Measurements from ENCODE around the gene SPSB3. TPM values are rescaled to one million over a fixed set of nuclear protein-coding genes. Genes with fewer than 3 reads are reported as not detected.

SPSB3 gene
- total RNA-seq = 28.1 and 30.4 TPM in 2 replicates

DNA sequence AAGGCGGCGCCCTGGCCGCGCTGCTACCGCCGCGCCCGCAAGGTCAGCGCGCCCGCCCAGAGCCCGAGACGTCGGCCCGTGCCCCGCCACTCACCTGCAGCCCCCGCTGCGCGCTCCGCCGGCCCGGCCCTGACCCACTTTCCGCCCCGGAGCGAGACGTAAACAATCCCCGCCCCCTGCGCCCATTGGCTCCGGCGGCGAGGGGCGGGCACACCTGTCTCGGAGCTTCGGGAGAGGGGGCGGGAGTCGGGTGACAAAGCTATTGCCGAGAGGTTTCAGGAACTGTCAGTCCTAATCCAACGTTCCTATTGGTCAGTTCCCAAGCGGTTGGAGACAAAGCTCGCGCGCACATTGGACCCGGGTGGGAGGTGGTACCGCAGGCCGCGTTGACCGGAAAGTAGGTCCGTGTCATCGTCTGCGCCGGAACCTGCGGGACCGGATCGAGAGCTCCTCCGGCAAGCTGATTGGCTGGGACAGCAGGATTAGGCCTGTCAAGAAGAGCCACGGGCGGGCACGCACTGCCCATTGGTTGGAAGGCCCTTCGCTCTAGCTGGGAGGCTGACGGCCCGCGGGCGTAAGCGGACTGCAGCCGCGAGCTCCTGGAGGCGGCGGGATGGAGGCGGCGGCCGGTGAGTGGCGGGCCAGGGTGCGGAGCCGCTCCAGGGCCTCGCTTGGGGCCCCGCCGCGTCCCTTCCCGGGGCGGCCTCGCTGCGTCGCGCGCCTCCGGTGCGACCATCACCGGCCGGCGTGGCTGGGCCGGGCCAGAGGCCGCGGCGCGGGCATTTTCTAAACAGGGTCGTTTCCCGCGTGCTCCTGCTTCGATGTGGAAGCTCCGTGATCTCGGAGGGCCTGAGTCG, at the start of gene SPSB3, which contains the start of gene NUBP2:
SPSB3 (minus strand) TSS at position 164 of the 857 bp plus-strand sequence. CDS start 1,088 bp downstream, outside the sequence.
NUBP2 (plus strand) TSS at position 553 of the 857 bp plus-strand sequence; CDS start at position 614, 61 bp downstream.

DNA sequence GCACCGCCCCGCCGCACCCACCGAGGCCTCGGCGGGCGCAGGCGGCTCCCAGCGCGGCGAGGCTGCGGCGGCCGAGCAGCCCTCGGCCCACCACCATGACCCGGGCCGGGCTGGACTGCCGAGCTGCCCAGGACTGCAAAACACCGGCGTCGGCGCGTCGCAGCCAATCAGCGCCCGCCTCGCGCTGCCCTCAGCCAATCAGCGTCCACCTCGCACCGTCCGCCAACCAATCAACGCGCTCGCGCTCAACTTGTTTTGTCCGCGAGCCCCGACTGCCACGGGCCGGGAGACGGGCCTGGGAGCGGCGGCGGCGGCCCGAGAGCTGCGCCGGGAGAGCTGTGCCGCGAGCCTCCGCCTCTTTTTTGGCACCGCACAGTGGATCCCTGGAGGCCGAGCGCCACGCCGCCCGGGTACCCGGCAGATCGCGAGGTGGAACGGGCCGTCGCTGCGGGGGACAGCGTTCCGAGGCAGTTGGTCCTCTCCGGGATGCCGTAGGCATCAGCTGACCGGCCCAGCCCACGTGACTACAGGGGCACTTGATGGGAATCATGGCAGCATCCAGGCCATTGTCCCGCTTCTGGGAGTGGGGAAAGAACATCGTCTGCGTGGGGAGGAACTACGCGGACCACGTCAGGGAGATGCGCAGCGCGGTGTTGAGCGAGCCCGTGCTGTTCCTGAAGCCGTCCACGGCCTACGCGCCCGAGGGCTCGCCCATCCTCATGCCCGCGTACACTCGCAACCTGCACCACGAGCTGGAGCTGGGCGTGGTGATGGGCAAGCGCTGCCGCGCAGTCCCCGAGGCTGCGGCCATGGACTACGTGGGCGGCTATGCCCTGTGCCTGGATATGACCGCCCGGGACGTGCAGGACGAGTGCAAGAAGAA, 44.6 kb upstream of the SPSB3 start, which contains the start of the genes FAHD1 and HAGH:
FAHD1 (plus strand) TSS at position 516 of the 883 bp plus-strand sequence; CDS start at position 549, 33 bp downstream.
HAGH (minus strand) TSS at position 135 of the 883 bp plus-strand sequence; CDS start at position 97, 38 bp downstream.

DNA sequence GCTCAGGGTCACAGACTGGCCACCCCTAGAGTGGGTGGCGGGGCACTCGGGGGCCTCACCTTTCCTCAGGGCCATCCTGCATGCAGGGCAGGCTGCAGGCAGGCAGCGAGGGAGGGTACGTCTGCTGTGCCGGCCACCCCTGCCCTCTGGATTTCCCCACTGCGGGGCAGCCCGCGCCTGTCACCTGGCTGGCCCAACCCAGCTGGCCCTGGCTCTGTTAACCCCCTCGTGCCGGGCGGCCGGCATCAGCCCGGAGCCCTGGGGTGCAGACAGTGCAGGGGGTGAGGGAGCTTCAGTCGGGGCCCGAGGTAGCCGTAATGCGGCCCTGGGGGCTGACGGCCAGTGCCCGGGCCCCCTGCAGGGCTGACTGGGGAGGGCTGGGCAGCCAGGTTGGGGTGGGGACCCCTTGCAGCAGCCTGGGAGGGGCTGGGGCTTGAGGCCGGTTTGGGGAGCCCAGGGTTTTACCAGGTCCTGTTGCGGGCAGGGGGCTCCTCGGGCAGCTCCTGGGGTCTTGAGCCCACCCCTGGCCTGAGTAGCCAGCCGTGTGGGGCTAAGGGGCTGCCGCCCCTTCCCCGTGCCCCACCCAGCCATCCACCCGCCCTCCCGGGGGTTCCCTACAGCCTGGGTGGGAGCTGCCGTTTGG, 11.3 kb upstream of the SPSB3 start, which contains the start of gene IGFALS:
IGFALS (minus strand) TSS at position 128 of the 643 bp plus-strand sequence; CDS start at position 75, 53 bp downstream.

DNA sequence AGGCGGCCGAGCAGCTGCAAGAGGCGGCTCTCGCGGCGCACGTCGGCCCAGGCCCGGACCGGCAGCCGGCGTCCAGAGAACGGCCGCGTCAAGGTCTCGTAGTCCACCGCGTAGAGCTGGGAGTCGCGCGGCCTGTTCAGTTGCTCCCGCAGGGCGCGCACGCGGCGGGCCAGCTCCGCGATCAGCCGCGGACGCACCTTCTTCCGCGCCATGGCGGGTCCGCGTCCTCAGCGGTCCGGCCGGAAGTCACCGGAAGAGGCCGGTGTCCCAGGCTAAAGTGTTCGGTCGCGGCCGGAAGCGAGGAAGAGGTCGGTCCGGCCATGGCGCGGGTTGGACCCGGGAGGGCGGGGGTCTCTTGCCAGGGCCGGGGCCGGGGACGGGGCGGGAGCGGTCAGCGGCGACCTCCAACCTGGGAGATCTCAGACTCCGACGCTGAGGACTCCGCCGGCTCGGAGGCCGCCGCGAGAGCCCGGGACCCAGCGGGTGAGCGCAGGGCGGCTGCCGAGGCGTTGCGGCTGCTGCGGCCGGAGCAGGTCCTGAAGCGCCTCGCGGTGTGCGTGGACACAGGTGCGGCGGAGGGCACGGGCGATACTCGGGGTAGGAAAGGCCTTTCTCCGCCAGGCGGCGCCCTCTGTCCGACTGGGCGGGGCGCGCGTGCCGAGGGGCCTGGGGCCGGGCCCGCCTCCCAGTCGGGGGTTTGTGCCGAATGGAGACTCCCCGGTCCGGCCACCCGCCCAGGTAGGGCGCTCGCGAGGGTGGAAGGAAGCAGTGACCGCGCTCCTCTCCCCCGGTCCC, 9.3 kb downstream of the SPSB3 start, which contains the start of gene MRPS34:
MRPS34 (minus strand) TSS at position 227 of the 795 bp plus-strand sequence; CDS start at position 212, 15 bp downstream.

DNA sequence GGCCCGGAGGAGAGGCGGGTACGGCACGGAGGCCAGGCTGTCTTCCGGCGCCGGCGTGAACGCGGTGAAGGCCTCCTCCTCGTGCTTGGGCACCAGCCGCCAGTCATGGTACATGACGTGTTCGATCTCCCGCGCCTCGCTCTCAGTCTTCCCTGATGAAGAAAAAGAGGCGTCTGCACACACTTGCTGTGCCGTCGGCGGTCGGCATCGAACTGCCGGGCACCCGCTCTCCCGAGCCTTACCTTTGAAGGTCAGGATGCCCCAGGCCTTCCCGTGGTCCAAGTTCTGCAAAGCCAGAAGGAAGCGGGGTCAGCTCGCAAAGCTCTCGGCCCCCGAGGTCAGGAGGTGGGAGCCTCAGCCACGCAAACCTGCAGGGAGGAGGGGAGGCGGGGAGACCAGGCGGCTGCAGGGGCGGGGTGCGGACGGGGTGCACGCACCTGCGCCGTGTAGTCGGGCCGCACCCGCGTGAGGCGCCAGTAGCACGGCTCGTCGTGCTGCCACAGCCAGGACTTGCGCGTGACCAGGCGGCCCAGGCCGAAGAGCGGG, 9.9 kb downstream of the SPSB3 start, which contains the start of gene EME2:
EME2 (plus strand) TSS at position 449 of the 546 bp plus-strand sequence. CDS start 418 bp downstream, outside the sequence.

DNA sequence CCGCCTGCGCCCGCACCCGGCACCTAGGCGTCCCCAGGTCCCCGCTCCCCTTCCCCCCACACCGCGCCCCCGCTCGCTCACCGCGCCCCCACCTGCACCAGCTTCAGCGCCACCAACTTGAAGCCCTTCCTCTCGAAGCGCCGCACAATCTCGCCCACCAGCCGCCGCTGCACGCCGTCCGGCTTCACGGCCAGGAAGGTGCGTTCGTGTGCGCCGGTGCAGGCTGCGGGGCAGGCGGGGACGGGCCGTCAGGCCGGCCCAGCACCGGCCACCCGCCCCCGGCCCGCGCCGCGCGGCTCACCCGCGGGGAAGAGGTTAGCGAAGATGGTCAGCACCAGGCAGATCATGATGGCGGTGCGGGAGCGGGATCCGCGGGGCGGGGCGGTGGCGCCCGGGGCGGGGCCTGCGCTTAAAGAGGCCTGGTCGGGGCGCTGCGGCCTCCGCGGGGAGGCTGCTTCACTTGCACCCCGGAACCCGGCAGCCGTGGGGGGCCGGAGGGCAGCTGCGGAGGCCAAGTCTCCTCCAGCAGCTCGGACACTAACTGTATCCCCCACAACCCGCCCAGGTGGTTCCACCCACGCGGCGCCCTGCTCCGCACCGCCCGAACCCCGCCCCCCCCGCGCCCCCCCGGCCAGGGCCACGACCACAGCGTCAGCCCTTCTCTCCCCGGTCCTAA, 11.0 kb downstream of the SPSB3 start, which contains the start of gene NME3:
NME3 (minus strand) TSS at position 356 of the 676 bp plus-strand sequence; CDS start at position 347, 9 bp downstream.

Small RNAs within 50 kb of the gene (small RNA-seq; reads per million reads assigned to genes)
- not detected for gene MIR3177

Other genes with a start within 250 kb of the SPSB3 start
- gene TMEM204, start 248.9 kb downstream of the SPSB3 start, total RNA-seq = 20.3 and 32.8 TPM in 2 replicates
- gene IFT140, start 170.5 kb downstream of the SPSB3 start, total RNA-seq = 39.8 and 44.9 TPM in 2 replicates
- gene CRAMP1, start 170.2 kb downstream of the SPSB3 start, total RNA-seq = 13.2 and 17.2 TPM in 2 replicates
- gene JPT2, start 104.3 kb downstream of the SPSB3 start, total RNA-seq = 23.2 and 24.9 TPM in 2 replicates
- gene MAPK8IP3, start 76.4 kb downstream of the SPSB3 start, total RNA-seq = 66.5 and 67.5 TPM in 2 replicates
- 35.1 and 37.2 TPM in 2 replicates for gene NME3, start 11.0 kb downstream of the SPSB3 start, total RNA-seq
- 15.7 and 15.9 TPM in 2 replicates for gene EME2, start 9.8 kb downstream of the SPSB3 start, total RNA-seq
- 36.1 and 37.0 TPM in 2 replicates for gene MRPS34, start 9.4 kb downstream of the SPSB3 start, total RNA-seq
- 50.3 and 67.8 TPM in 2 replicates for gene NUBP2, start 389 bp upstream of the SPSB3 start, total RNA-seq
- gene IGFALS, start 11.1 kb upstream of the SPSB3 start, total RNA-seq = 0.16 and 0.24 TPM in 2 replicates
- gene HAGH, start 44.3 kb upstream of the SPSB3 start, total RNA-seq = 12.8 and 17.2 TPM in 2 replicates
- gene FAHD1, start 44.6 kb upstream of the SPSB3 start, total RNA-seq = 34.7 and 37.8 TPM in 2 replicates
- 0.61 and 1.1 TPM in 2 replicates for gene MEIOB, start 89.6 kb upstream of the SPSB3 start, total RNA-seq
- 0.16 TPM in 1 of 2 replicates, not detected in the other for gene HS3ST6, start 135.8 kb upstream of the SPSB3 start, total RNA-seq
- 15.3 and 24.9 TPM in 2 replicates for gene MSRB1, start 160.6 kb upstream of the SPSB3 start, total RNA-seq
- not detected in 2 replicates for gene RPL3L, start 172.1 kb upstream of the SPSB3 start, total RNA-seq
- gene NDUFB10, start 177.0 kb upstream of the SPSB3 start, total RNA-seq = 63.9 and 89.5 TPM in 2 replicates
- gene RPS2, start 182.3 kb upstream of the SPSB3 start, total RNA-seq = 1,254 and 1,380 TPM in 2 replicates
- not detected in 2 replicates for gene RNF151, start 184.3 kb upstream of the SPSB3 start, total RNA-seq
- 23.9 and 26.9 TPM in 2 replicates for gene TBL3, start 189.5 kb upstream of the SPSB3 start, total RNA-seq
- gene NOXO1, start 198.9 kb upstream of the SPSB3 start, total RNA-seq = 0.12 TPM in 1 of 2 replicates, not detected in the other
- gene GFER, start 201.6 kb upstream of the SPSB3 start, total RNA-seq = 10.7 and 11.4 TPM in 2 replicates
- 1.1 and 1.9 TPM in 2 replicates for gene SYNGR3, start 207.4 kb upstream of the SPSB3 start, total RNA-seq
- gene ZNF598, start 227.2 kb upstream of the SPSB3 start, total RNA-seq = 30.1 and 30.8 TPM in 2 replicates
- not detected in 2 replicates for gene NPW, start 237.2 kb upstream of the SPSB3 start, total RNA-seq
- gene NHERF2, start 244.3 kb upstream of the SPSB3 start, total RNA-seq = 33.9 and 35.0 TPM in 2 replicates

Data from hair follicle dermal papilla cell (primary cell).